Transverse colon (tissue), 4 donors: ENCODE measurements around the gene TBC1D8.

ENCODE experiments used
- POLR2A ChIP-seq: fragments of 450-650 bp; IDR thresholded peaks from one replicate; pipeline ENCODE4 v1.6.1; 2016; ENCODE audit warnings: antibody characterized with exemption, mild to moderate bottlenecking, moderate library complexity
- POLR2AphosphoS5 ChIP-seq, 3 donors: sonication (generic); formaldehyde crosslinking; IDR thresholded peaks; one replicate each; pipeline ENCODE4 v1.6.1; 2016; ENCODE audit warnings: antibody characterized with exemption in 3 of 3
- TF ChIP-seq, protein P1 (sequence below), 5 experiments: fragments of 200-600 bp in 3 of 5; fragments of 450-650 bp in 2 of 5; sonication (generic) in 3 of 5; IDR thresholded peaks; 1 replicate in 2 of 5; 2 replicates in 3 of 5; pipeline ENCODE4 v1.5.1; 2016 to 2017; ENCODE audit warnings: antibody characterized with exemption in 5 of 5, inconsistent platforms in 3 of 5, mild to moderate bottlenecking in 2 of 5, moderate library complexity in 1 of 5

DNA sequence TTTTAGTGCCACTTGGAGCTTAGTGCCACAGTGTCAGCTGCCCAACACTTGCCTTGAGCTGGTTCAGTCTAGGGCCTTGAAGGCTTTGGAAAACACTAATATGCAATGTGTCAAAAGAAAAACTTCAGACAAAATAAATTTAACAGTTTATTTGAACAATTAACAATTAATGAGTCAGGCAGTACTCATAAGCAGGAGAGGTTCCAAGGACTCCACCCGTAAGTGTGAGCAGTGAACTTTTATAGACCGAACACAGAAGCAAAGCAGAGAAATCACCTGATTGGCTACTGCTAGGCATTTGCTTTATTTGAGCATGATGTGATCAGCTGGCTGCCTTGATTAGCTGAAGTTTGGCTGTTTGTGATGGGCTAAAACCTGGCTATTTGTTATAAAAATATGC is 49.5 kb upstream of the TBC1D8 start:
- TF ChIP-seq POLR2AphosphoS5 (IDR thresholded peaks at IDR 0.05) (no peak), POLR2A (no peak)
- TF ChIP-seq, protein P1, sequence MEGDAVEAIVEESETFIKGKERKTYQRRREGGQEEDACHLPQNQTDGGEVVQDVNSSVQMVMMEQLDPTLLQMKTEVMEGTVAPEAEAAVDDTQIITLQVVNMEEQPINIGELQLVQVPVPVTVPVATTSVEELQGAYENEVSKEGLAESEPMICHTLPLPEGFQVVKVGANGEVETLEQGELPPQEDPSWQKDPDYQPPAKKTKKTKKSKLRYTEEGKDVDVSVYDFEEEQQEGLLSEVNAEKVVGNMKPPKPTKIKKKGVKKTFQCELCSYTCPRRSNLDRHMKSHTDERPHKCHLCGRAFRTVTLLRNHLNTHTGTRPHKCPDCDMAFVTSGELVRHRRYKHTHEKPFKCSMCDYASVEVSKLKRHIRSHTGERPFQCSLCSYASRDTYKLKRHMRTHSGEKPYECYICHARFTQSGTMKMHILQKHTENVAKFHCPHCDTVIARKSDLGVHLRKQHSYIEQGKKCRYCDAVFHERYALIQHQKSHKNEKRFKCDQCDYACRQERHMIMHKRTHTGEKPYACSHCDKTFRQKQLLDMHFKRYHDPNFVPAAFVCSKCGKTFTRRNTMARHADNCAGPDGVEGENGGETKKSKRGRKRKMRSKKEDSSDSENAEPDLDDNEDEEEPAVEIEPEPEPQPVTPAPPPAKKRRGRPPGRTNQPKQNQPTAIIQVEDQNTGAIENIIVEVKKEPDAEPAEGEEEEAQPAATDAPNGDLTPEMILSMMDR (IDR thresholded peaks at IDR 0.05), result no peak
